Fibroblast of gingiva (primary cell): ENCODE measurements around the gene JADE1.

Experiments
- DNase-seq: peaks from one replicate; pipeline ENCODE4 v3.0.0-alpha.2; 2011; ENCODE audit warnings: low read depth

The JADE1 gene

DNA sequence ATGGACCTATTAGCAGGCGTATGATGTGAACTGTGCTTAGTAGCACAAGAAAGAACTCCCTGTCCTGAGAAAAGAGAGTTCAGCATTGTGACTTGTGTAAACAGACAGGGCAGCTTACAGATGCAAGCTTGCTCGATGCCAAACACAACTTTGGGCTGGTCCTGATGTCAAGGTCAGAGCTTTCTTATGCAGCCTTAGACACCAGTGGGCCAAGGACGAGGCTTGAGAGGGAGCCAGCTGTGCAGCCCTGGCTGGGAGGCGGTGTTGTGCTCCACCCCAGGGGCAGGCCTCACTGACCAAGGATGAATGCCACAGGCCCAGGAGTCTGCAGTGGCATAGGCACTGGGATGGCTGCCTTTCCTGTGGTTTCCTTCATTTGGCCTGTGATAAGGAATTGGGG lies 35.4 kb downstream of the JADE1 start:
- peak; percentile 70 for DNase-seq

DNA sequence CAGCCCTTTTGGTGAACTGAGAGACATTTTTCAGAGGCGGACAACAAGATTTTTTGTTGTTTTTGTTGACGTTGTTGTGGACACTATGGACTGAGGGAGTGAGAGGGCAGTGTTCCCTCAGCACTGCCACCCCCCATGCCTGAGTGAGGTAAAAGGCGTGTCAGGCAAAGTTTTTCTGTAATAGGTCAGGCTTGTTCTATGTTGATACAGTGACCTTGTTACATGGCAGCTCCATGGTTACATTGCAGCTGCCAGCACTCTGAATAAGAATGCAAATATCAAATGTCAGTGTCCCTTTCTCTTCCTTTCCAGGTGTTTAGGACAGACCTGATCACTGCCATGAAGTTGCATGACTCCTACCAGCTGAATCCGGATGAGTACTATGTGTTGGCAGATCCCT lies 36.6 kb downstream of the JADE1 start:
- no peak for DNase-seq

DNA sequence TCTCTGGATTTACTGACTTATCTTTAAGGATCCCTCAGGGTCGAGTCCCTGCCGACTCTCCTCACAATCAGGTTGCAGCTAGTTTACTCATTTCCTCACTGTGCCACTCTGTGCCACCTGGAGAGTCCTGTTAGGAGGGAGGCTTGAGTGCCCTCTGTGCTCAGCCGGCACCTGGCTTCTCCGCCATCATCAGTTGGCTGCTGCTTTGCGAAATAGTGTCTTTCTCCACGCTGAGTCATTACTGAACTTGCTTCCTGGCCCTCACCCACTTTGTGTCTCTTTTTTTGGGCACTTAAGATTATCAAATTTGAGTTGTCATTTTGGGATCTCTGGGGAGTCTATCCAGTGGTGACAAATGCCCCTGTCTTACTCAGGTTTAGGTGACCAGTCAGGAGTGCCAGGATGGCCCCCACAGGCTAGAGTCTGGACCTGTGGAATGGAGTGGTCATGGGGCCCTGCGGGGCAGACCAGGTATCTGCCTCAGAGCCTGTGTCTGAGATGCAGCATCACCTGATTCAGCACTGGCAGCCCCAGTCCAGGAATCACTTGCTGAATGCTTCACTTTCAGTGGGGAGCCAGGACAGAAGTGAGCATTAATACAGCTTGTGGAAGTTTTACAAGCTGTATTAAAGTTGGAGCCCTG lies 37.7 kb downstream of the JADE1 start:
- DNase-seq = no peak

DNA sequence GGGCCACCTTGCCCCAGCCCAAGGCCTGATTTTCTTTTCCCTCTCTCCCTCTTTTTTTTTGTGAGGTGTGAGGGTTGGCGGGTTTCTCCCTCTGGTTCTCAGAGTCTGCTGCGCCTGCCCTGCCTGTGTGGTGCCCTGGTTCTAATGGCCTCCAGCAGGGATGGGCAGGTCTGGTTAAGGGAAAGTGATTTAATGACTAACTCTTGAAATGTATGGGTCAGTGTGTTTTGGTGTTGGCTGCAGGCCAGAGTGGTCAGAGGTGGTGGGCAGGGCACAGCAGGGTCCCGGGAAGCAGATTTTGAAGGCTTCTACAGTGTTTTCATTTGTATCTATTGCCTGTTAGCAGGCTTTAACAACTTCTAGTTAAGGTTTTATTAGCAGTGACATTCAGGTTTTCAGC lies 39.0 kb downstream of the JADE1 start:
- no peak for DNase-seq

DNA sequence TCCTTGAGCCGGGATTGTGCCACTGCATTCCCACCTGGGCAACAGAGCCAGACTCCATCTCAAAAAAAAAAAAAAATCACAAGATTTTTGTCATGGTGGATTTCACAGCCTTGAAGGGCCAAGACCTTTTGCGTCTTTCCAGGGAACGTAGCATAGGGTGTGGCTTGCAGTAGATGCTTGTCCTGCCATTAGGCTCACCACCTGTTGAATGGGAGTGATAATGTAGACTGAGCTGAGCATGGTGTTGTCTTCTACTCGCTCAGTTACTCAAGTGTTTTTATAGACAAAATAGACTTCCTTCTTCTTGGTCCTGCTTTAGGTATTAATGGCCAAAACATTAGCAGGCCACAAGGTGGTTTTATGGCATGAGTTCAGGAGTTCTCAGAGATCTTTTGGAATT lies 40.8 kb downstream of the JADE1 start:
- no peak for DNase-seq

DNA sequence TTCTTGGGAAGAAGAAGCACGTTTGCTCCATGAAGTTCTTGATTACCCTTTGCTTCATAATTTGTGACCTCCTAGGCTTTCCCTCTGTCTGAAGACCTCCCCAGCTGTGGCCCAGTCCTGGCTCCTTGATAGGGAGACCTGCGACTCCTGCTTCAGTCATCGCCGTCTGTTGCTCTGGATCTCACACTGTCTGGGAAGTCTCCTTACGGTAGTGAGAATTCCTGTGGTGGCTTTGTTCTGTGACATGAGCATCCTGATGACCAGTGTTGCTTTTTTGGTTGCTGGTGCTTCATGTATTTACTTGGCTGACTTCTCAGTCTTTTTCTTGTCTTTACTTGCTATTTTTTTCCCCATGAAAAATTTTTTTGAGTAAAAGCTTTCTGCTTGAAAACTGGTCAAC lies 44.2 kb downstream of the JADE1 start:
- no peak for DNase-seq

DNA sequence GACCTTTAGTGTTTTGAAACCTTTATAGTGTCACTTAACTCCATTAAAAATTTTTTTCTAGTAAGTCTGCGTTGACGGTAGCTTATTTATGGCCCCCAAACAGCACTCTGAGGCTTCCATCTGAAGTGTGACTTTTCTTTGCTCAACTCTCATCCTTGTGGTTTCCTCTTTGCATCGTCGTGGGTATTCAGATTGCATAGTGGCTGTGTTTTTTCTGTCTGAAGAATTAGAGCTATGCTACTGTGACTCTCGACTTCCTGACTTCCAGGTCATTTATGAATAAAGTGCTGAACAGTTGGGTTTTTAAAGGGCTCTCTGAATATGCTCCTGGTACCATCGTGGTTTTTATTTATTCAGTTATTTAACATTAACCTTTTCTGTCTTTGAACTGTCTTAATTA lies 44.9 kb downstream of the JADE1 start:
- DNase-seq = no peak

DNA sequence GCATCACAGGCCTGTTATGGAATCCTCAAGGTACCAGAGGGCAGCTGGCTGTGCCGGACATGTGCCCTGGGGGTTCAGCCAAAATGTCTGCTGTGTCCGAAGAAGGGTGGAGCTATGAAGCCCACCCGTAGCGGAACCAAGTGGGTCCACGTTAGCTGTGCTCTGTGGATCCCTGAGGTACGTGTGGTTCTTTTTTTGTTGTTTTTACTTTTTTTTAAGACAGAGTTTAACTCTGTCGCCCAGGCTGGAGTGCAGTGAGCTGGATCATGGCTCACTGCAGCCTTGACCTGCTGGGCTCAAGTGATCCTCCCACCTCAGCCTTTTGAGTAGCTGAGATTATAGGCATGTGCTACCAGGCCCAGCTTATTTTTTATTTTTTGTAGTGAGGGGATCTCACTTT lies 46.1 kb downstream of the JADE1 start:
- no peak for DNase-seq

DNA sequence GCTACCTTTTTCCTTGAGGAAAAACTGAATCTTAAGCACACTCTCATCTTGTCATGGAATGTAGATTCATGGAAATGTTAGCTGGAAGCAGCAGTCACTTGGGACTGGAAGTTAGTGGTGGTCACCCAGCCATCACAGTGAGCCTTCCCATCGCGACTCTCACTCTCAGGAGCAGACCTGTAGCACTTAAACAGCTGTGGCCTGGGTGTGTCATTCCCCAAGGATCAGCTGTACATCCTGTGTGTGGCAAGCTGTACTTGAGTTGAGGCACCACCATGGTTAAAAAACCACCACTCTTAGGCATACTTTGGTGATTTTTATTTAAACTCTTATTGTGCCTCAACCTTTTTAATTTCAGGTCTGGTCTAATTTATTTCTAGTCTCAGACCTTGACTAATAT lies 46.7 kb downstream of the JADE1 start:
- no peak for DNase-seq

DNA sequence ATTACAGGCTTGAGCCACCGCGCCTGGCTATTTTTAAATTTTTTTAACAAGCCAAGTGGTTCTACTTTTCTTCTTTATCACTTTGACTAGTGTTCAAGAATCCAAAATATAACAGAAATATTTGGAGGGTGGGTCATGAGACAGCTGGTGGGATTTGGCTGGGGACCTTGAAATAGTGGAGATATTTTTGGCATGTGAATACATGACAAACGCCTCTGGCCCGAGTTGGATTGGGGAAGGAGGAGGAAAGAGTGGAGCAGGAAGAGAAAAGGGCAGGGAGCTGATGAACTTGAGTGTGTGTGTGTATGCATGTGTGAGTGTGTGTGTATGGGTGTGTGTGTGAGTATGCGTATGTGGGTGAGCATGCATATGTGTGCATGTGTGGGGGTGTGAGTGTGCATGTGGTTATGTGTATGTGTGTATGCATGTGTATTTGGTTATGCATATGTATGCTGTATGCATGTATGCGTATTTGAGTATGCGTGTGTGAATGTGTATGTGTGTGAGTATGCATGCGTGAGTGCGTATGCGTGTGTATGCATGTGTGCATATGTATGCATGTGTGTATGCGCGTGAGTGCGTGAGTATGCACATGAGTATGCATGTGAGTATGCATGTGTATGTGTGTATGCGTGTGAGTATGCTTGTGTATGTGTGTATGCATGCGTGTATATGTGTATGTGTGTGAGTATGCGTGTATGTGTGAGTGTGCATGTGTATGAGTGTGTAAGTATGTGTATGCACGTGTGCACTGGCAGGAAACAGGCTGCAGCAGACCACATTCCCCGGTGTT lies 49.6 kb downstream of the JADE1 start:
- peak; percentile 36 for DNase-seq

DNA sequence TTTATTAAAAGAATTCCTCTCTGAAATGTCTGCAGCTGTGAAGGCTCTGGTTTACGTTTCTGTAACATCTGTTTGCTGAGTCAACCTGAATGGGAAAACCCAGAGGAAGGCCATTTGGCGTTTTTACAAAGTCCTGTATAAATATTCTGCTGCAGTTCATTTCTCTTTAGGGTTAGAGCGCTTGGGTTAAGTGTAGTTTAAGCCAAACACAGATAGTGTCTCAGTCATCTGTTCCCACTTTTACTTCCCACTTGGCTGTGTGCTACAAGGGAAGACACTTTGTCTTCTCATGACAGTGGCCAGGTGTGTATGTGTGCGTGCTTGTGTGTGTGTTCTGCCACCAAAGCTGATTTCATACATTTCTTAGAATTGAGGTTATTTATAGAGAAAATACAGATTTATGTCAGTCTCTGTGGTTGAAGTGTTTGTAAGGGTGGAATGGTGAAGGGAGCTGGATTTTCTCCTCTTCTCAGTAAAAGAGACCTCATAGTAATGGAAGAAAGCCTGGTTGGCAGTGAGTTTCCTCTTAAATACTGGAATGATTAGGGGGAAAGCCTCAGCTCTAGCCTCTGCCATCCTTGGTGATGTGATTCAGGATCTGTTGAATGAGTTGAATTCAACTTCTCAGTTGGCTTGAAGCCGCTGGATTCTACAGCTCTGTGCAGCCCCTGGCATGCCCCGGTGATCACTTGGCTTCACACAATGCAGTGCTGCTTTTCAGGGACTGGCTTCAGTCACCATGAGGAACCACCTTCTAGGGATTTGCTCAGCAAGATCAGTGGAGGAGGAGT lies 50.6 kb downstream of the JADE1 start:
- peak; percentile 68 for DNase-seq

DNA sequence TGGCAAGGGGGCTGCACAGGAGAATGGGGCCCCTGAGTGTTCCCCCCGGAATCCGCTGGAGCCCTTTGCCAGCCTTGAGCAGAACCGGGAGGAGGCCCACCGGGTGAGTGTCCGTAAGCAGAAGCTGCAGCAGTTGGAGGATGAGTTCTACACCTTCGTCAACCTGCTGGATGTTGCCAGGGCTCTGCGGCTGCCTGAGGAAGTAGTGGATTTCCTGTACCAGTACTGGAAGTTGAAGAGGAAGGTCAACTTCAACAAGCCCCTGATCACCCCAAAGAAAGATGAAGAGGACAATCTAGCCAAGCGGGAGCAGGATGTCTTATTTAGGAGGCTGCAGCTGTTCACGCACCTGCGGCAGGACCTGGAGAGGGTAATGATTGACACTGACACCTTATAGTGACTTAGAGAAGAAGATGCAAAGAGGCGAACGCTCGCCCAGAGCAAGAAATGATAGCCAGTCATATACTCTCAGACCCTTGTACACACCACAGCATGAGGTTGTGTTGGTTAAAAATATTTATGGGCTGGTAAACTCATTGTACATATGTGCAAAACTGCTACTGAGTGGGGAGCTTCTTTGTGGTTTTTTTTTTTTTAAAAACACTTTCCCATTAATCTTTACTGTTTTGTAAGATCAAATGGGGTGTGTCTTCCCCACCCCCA lies 52.5 kb downstream of the JADE1 start:
- no peak for DNase-seq

DNA sequence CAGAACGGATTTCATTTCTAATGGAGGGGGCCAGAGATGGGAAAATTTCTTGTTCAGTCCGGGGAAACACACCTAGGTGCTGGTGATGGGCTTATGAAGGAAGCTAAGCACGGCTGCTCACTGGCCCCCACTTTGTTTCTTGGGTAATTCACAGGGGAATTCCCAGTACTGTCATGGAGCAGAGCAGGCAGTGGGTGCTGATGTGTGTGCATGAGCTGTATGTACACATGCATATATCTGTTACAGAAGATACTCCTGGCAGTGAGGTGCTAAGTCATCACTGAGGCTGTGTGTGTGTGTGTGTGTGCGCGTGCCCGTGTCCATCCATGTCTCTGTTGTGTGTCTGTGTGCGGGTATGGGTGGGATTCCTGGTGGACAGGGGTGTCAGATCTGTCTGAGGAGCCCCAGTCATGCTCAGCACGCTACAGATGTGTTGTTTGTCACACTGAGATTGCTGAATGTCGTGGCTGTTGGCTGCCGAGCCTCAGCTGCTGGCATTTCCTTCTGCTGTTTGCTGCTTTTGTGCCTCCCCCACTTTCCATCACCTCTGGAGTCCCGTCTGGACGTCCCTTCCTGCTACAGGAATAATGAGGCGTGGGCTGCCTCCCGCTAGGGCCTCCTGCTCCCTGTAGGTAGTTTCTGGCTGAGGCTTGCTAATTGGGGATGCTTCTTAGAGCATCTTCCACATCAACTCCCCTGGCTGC lies 53.3 kb downstream of the JADE1 start:
- DNase-seq = no peak

DNA sequence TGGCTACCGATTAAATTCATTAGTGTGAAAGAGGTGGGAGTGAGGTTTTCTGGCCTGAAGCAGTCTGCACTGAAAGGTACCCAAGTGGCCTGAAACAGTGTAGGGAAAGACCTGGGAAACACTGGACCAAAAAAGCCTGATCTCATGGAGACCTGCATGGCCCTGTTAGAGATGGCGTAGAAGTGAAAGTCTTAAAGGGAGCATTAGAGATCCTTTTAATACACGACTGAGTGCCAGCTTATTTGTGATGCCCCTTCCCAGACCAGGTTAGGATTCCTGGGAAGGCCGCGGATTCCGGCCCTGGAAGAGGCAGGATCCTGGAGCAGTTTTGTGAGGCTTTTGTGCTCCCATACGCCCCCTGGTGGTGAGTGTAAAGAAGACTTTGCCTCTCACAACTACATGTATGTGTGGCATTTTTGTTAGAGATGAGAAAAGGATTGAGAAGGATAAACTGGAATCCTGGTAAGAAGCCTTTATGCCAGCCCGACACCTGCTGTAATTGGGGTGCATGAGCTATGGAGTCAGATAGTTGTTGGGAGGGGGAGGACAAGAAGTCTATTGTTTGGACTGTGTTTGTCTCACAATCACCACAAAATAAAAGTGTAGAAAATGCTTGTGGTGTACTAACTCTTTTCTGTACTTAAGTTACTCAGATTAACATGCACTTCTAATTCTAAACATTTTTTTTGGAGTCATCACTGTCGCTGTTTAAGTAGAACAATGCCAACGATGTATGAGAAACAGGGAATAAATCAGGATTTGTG lies 54.0 kb downstream of the JADE1 start:
- peak; percentile 63 for DNase-seq

DNA sequence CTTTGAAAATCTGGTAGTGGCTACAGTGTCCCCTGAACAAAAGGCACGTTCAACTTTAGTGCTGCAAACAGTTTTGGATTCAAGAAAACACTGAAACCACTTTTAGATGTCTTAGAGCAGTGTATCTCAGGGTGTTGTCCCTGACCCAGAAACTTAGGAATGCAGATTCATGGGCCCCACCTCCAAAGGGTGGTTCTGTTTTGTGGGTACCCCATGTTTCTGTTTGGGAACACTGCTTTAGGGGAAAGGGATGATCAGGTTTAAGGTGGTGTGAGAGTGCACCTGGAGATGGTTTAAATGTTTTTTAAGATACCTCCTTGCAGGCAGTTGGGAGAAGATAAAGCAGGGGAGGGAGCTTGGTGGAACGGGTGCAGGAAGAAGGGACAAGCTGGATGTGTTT lies 55.6 kb downstream of the JADE1 start:
- no peak for DNase-seq

DNA sequence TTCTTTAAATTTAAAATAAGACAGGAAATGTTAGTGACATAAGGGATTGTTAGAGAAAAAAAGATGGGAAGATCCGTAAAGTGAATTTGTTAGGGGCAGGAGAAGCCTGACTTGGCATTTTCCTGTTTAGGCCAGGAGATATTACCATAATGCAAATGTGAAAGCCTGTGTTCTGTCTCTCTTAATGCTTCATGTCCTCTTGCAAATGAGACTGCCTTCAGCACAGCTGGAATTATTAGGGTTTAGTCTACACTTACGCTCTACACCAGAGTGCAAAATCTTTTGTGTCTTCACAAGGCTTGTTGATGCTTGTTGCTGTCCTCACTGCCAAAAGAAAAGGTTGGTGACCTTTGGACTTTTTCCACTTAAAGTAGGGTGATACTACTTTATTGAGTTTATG lies 56.8 kb downstream of the JADE1 start:
- no peak for DNase-seq

DNA sequence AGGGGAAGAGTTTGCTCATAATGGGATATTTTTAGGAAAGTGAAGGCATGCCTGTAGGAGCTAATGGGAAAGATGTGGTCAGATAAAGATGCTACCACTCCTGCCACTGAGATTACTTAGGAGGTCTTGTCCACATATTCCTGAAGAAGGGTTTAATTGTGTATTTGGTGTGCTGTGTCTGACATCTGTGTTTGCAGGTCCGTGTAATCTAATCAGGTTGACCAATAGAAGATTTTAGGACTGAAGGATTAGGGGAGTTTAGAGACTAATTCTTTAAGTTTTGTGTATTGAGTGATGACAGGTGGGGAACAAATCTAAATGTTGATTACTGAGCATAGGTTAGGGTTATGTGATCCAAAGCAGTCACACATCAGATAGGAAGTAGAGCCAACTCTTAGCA lies 57.2 kb downstream of the JADE1 start:
- DNase-seq = no peak

DNA sequence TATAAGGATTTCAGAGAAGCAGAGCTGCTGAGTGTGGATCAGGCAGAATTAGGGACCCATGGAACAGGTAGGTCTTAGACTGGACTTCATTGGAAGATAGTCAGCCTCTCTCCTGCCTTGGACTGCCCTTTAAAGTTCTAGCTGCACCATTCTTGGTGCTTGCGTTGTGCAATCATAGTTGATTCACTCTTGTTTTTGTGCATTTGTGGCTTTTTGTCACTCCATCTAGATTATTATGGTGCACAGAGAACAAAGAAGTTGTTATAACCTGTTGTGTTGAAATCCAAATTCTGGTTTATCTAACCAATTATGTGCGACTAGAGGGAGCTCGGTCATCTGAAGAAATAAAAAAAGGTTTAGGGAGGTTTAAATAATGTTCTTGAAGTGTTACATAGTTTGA lies 59.3 kb downstream of the JADE1 start:
- no peak for DNase-seq

DNA sequence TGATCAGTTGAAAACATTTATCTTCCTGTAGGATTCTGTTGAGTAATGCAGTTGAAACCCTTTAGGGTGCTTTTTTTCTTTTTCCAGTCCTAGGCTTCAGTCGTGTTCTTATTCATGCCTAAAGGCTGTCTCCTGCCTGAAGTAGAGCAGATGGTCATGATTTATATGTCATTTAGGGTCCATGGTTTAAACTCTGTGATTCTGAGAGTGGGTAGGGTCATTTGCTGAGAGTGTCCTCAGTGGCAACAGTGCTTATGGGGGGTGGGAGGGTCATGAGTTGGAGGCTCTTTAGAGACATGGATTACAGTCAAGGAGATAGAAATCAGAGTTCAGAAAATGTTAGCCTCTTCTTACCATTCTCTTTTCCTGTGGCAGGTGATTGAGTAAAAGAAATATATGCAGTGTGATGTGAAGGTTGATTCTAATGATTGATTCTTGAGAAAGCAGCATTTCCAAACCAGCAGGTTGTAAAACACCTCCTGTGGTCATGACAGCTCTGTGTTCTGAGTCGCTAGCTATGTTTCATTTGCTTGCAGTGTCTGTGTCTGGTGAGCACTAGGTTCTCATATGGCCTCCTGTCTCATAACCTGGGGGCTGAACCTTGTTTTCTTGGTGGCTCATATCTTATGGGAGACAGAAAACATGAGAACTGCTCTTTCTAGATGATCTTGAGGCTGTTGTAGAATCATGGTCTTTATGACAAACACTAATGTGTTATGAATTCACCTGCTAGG lies 60.4 kb downstream of the JADE1 start:
- no peak for DNase-seq

DNA sequence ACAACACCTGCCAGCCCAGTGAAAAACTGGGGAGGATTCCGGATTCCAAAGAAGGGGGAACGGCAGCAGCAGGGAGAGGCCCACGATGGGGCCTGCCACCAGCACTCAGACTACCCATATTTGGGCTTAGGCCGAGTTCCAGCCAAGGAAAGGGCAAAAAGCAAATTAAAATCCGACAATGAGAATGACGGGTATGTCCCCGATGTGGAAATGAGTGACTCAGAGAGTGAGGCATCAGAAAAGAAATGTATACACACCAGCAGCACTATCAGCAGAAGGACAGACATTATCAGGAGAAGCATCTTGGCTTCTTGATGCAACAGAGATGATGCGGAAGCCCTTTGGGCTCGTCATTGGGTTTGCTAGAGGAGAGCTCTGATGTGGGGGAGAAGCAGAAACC lies 62.4 kb downstream of the JADE1 start:
- DNase-seq = peak; percentile 61

DNA sequence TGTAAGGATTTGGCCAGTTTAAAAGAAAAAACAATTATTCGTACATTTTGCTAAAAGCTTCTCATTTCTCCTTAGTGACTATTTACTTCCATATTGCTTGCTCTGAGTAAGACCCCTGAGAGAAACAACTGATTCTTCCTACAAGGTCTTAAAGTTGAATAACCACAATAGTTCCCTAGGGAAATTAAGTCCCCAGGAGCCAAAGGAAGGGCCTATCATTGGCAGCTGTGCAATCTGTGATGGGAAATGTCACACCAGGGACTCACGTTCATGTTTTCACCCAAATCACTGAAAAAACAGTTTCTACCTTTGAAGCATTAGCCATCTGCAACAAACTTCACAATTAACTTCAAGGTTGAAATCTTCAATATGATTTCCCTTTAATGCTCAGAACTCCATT lies 66.7 kb downstream of the JADE1 start:
- DNase-seq = no peak
